Endodermal cell (in vitro differentiated cells): Measurements from ENCODE around the gene LPP. TPM values are rescaled to one million over a fixed set of nuclear protein-coding genes. Genes with fewer than 3 reads are reported as not detected.
A peak's percentile ranks its signal among the peaks of the same experiment; 100 is the strongest.

Source experiments
- DNase-seq: peaks from one replicate; pipeline ENCODE4 v3.0.0-alpha.2; 2017
- H3K27ac ChIP-seq: 2 replicates; pipeline ENCODE4 v1.5.1; 2013; ENCODE audit warnings: mild to moderate bottlenecking, low read depth, low read length, moderate library complexity
- H3K27me3 ChIP-seq: 2 replicates; pipeline ENCODE4 v1.6.1; 2013; ENCODE audit warnings: mild to moderate bottlenecking, low read length, moderate library complexity; ENCODE audit not compliant: insufficient read depth, control insufficient read depth, poor library complexity, severe bottlenecking
- H3K36me3 ChIP-seq: 2 replicates; pipeline ENCODE4 v1.7.0; 2013; ENCODE audit warnings: mild to moderate bottlenecking, low read length, moderate library complexity; ENCODE audit not compliant: control insufficient read depth, insufficient read depth
- H3K4me1 ChIP-seq: one replicate; pipeline ENCODE4 v1.7.0; 2013; ENCODE audit warnings: low read length; ENCODE audit not compliant: control insufficient read depth, insufficient read depth
- H3K4me3 ChIP-seq: 2 replicates; pipeline ENCODE4 v1.5.1; 2013; ENCODE audit warnings: mild to moderate bottlenecking, low read length, moderate library complexity
- H3K9ac ChIP-seq: 2 replicates; pipeline ENCODE4 v1.6.1; 2013; ENCODE audit warnings: mild to moderate bottlenecking, low read length, moderate library complexity; ENCODE audit not compliant: poor library complexity, severe bottlenecking; ENCODE audit errors: extremely low read depth
- H3K9me3 ChIP-seq: 2 replicates; pipeline ENCODE4 v1.6.1; 2013; ENCODE audit warnings: mild to moderate bottlenecking, low read length, moderate library complexity; ENCODE audit not compliant: control insufficient read depth
- H3K27ac Mint-ChIP-seq: 2 replicates; pipeline ENCODE4 v1.8.0; 2020; ENCODE audit warnings: mixed read lengths
- H3K27me3 Mint-ChIP-seq: 2 replicates; pipeline ENCODE4 v1.8.0; 2021; ENCODE audit warnings: mild to moderate bottlenecking, mixed read lengths; ENCODE audit not compliant: insufficient read depth
- H3K36me3 Mint-ChIP-seq: 2 replicates; pipeline ENCODE4 v1.8.0; 2020; ENCODE audit warnings: low read depth, mixed read lengths
- H3K4me1 Mint-ChIP-seq: 2 replicates; pipeline ENCODE4 v1.8.0; 2020; ENCODE audit warnings: mixed read lengths
- H3K4me3 Mint-ChIP-seq: 2 replicates; pipeline ENCODE4 v1.8.0; 2020; ENCODE audit warnings: mild to moderate bottlenecking, moderate library complexity, mixed read lengths
- H3K9me3 Mint-ChIP-seq: 2 replicates; pipeline ENCODE4 v1.8.0; 2020; ENCODE audit warnings: mild to moderate bottlenecking, mixed read lengths
- WGBS, 2 experiments: methylation state at CpG; one replicate each; pipeline versions ENCODE4 v1.1.5 to v1.1.7; 2013; ENCODE audit warnings: missing lambda C conversion rate in 2 of 2, mixed read lengths in 1 of 2; ENCODE audit not compliant: insufficient coverage in 1 of 2, insufficient read length in 1 of 2; 5-methylcytosine and 5-hydroxymethylcytosine counted together
- microRNA-seq: library from miRNA; unstranded; fragments of <30 nt; microRNA quantifications from one replicate; pipeline ENCODE4 v1.2.0, GENCODE V29; 2020; ENCODE audit warnings: borderline microRNAs expressed
- total RNA-seq, 2 donors: library from RNA; stranded (reverse); fragmentation: NEBNext Ultra II Directional in 1 of 2; extraction: Animal tissue kit (Norgen Biotek cat#: 25700) in 1 of 2; gene quantifications; 2 replicates in 1 of 2; 3 replicates in 1 of 2; pipeline ENCODE4 v1.2.1, GENCODE V29; 2021
- TF ChIP-seq, protein P1 (sequence below): fragments of 200-600 bp; sonication (generic); conservative IDR thresholded peaks from 2 replicates; pipeline ENCODE4 v1.5.0; 2021; ENCODE audit warnings: antibody characterized with exemption, mild to moderate bottlenecking

The LPP gene
- total RNA-seq, 2 donors from 2014 or later = 78.0 to 105 TPM

DNA sequence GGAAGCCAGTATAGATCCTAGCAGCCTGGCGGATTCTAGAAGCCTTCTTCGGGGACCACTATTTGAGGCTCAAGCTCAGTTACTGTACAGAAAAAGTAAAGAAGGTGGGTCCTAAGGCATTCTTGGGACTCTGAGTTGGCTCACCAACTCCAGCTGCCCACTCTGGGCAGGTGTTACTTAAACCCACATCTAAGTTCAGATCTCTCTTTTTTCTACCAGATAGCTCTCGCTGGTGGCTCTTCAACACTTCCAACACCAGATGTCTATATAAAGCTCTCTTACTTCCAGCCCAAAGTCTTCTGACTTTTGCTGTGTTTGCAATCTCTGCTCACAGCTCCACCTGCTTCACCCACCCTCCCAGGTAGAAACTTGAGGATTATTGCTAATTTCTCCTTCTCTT, 785.0 kb downstream of the LPP start:
- H3K4me1 Mint-ChIP-seq = no peaks in the 10 kb centered on the region
- no peak overlapping the region for H3K27ac ChIP-seq
- H3K4me3 Mint-ChIP-seq = no peak overlapping the region
- no peaks in the 10 kb centered on the region for H3K27me3 Mint-ChIP-seq
- no peaks in the 10 kb centered on the region for H3K4me1 ChIP-seq
- H3K36me3 Mint-ChIP-seq = no peaks in the 10 kb centered on the region
- no peak overlapping the region for H3K4me3 ChIP-seq
- no peaks in the 10 kb centered on the region for H3K9me3 ChIP-seq
- H3K27me3 ChIP-seq = no peaks in the 10 kb centered on the region
- TF ChIP-seq, protein P1, sequence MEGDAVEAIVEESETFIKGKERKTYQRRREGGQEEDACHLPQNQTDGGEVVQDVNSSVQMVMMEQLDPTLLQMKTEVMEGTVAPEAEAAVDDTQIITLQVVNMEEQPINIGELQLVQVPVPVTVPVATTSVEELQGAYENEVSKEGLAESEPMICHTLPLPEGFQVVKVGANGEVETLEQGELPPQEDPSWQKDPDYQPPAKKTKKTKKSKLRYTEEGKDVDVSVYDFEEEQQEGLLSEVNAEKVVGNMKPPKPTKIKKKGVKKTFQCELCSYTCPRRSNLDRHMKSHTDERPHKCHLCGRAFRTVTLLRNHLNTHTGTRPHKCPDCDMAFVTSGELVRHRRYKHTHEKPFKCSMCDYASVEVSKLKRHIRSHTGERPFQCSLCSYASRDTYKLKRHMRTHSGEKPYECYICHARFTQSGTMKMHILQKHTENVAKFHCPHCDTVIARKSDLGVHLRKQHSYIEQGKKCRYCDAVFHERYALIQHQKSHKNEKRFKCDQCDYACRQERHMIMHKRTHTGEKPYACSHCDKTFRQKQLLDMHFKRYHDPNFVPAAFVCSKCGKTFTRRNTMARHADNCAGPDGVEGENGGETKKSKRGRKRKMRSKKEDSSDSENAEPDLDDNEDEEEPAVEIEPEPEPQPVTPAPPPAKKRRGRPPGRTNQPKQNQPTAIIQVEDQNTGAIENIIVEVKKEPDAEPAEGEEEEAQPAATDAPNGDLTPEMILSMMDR = no peak
- DNase-seq = no peak
- H3K36me3 ChIP-seq = no peaks in the 10 kb centered on the region
- 93 to 100% methylated on average over 2 to 3 of the region's 3 CpGs for WGBS, 2 experiments
- no peak overlapping the region for H3K27ac Mint-ChIP-seq
- no peak overlapping the region for H3K9ac ChIP-seq
- no peaks in the 10 kb centered on the region for H3K9me3 Mint-ChIP-seq

DNA sequence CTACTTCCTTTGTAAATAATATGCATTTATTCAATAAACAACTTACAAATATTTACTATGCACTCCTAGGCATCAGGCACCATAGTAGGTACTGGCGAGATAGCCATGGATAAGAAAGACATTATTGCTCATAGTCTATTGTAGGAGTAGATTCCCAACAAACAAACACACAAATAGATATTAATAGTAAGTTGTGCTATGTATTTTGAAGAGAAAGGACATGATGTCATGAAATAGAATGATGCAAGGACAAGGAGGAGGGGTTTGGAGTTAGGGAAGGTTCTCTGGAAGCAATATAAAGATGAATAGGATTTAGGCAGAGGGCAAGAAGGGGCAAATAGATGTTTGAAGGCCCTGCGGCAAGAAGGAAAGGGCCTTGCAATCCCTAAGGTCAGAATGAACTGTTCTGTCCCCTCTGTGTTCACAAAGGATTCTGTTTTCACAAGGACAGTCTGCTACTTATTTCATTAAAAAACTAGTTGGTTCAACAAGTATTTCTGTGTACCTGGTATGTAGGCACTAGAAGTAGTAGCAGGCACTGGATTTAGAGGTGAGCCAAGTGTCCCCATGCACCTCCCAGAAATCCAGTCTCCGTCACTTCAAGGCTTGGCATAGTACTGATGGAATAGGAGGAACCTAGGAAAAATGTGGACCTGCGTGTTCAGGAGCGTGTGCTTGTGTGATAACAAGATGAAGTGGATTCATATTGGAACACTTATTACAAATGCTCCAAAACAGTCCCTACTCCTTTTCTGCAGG, 786.0 kb downstream of the LPP start:
- no peak overlapping the region for H3K4me3 ChIP-seq
- DNase-seq = no peak
- H3K36me3 Mint-ChIP-seq = no peaks in the 10 kb centered on the region
- TF ChIP-seq, protein P1 = no peak
- H3K27ac Mint-ChIP-seq = no peak overlapping the region
- H3K4me1 ChIP-seq = no peaks in the 10 kb centered on the region
- no peaks in the 10 kb centered on the region for H3K36me3 ChIP-seq
- H3K27me3 ChIP-seq = no peaks in the 10 kb centered on the region
- no peak overlapping the region for H3K9ac ChIP-seq
- no peaks in the 10 kb centered on the region for H3K4me1 Mint-ChIP-seq
- no peaks in the 10 kb centered on the region for H3K9me3 Mint-ChIP-seq
- 94 to 100% methylated on average over 2 to 4 of the region's 5 CpGs for WGBS, 2 experiments
- H3K4me3 Mint-ChIP-seq = no peak overlapping the region
- no peak overlapping the region for H3K27ac ChIP-seq
- H3K27me3 Mint-ChIP-seq = peaks cover 5% of the 10 kb centered on the region
- no peaks in the 10 kb centered on the region for H3K9me3 ChIP-seq

Small RNAs within 50 kb of the gene (microRNA-seq; reads per million reads assigned to microRNA genes)
- 721 reads per million, percentile 92 among the genes with 10 or more reads in this experiment for gene MIR28
